Skin epidermis (tissue), 12 donors: ENCODE data around the gene PRTG.
"Not testable (repeated sequence)": the region's sequence is repeated elsewhere in the genome, so short reads cannot be mapped to it uniquely, and the experiment has no call there.

Experiments used
- H3K27ac ChIP-seq, 21 experiments: fragments of 200-600 bp; sonication (generic) in 11 of 21; one replicate each; pipeline ENCODE4 v1.5.0; 2020; ENCODE audit warnings: mild to moderate bottlenecking in 3 of 21, inconsistent platforms in 2 of 21, moderate library complexity in 2 of 21
- H3K4me3 ChIP-seq, 7 experiments: fragments of 200-600 bp; sonication (generic) in 2 of 7; one replicate each; pipeline ENCODE4 v1.5.0; 2020; ENCODE audit warnings: inconsistent platforms in 2 of 7, mild to moderate bottlenecking in 2 of 7, moderate library complexity in 1 of 7

PRTG gene

GRCh38 chr15:55654561-55655031 is 88.4 kb downstream of the PRTG start:
- Histone ChIP-seq H3K4me3 (no peak overlapping the region), H3K27ac (no peak overlapping the region)

GRCh38 chr15:55652909-55653495 is 90.0 kb downstream of the PRTG start:
- Histone ChIP-seq H3K4me3 (no peak overlapping the region), H3K27ac (no peak overlapping the region)

- H3K4me3 ChIP-seq = no peak overlapping the region
- no peak overlapping the region for H3K27ac ChIP-seq
Observed at GRCh38 chr15:55652359-55652758, 90.6 kb downstream of the PRTG start.

- Histone ChIP-seq H3K4me3 (no peak overlapping the region), H3K27ac (no peak overlapping the region)
Observed at GRCh38 chr15:55649058-55649423, 93.9 kb downstream of the PRTG start.

- Histone ChIP-seq H3K27ac (no peak overlapping the region), H3K4me3 (no peak overlapping the region)
Observed at GRCh38 chr15:55638764-55639163, 104.2 kb downstream of the PRTG start.

- H3K4me3 ChIP-seq = no peak overlapping the region
- no peak overlapping the region for H3K27ac ChIP-seq
Observed at GRCh38 chr15:55637086-55637485, 105.9 kb downstream of the PRTG start.

GRCh38 chr15:55633731-55634130 is 109.2 kb downstream of the PRTG start:
- Histone ChIP-seq H3K27ac (no peak overlapping the region), H3K4me3 (no peak overlapping the region)

- Histone ChIP-seq H3K27ac (no peak overlapping the region), H3K4me3 (no peak overlapping the region)
Observed at GRCh38 chr15:55632434-55632833, 110.5 kb downstream of the PRTG start.

- Histone ChIP-seq H3K4me3 (no peak overlapping the region), H3K27ac (peak overlapping the region in 1 of 21 experiments; percentile 30)
Observed at GRCh38 chr15:55630858-55631257, 112.1 kb downstream of the PRTG start.

- Histone ChIP-seq H3K27ac (peak overlapping the region in 10 of 21 experiments; percentile 3 to 76 (median 63)), H3K4me3 (no peak overlapping the region)
Observed at GRCh38 chr15:55628369-55628730, 114.6 kb downstream of the PRTG start.

GRCh38 chr15:55627730-55628368 is 115.1 kb downstream of the PRTG start:
- H3K4me3 ChIP-seq = no peak overlapping the region
- peak overlapping the region in 13 of 21 experiments; percentile 39 to 76 (median 52) for H3K27ac ChIP-seq

- Histone ChIP-seq H3K27ac (no peak overlapping the region), H3K4me3 (no peak overlapping the region)
Observed at GRCh38 chr15:55619783-55620182, 123.2 kb downstream of the PRTG start.

GRCh38 chr15:55618387-55618786 is 124.6 kb downstream of the PRTG start:
- Histone ChIP-seq H3K4me3 (no peak overlapping the region), H3K27ac (no peak overlapping the region)

GRCh38 chr15:55615445-55615844 is 127.5 kb downstream of the PRTG start:
- Histone ChIP-seq H3K4me3 (no peak overlapping the region), H3K27ac (no peak overlapping the region)

GRCh38 chr15:55613727-55614126 is 129.2 kb downstream of the PRTG start:
- H3K4me3 ChIP-seq = no peak overlapping the region
- no peak overlapping the region for H3K27ac ChIP-seq

- H3K4me3 ChIP-seq = no peak overlapping the region
- no peak overlapping the region for H3K27ac ChIP-seq
Observed at GRCh38 chr15:55606214-55606613, 136.7 kb downstream of the PRTG start.

- Histone ChIP-seq H3K27ac (no peak overlapping the region), H3K4me3 (no peak overlapping the region)
Observed at GRCh38 chr15:55601374-55601773, 141.6 kb downstream of the PRTG start.

- no peak overlapping the region for H3K4me3 ChIP-seq
- H3K27ac ChIP-seq = no peak overlapping the region
Observed at GRCh38 chr15:55599439-55599838, 143.5 kb downstream of the PRTG start.

- H3K4me3 ChIP-seq, H3K27ac ChIP-seq: not testable (repeated sequence)
Observed at GRCh38 chr15:55593019-55593418, 149.9 kb downstream of the PRTG start.

GRCh38 chr15:55590788-55591187 is 152.2 kb downstream of the PRTG start:
- Histone ChIP-seq H3K27ac (no peak overlapping the region), H3K4me3 (no peak overlapping the region)

GRCh38 chr15:55589287-55589686 is 153.7 kb downstream of the PRTG start:
- Histone ChIP-seq H3K4me3 (peak overlapping the region in 1 of 7 experiments; percentile 34), H3K27ac (no peak overlapping the region)

GRCh38 chr15:55588815-55589115 is 154.2 kb downstream of the PRTG start:
- H3K27ac ChIP-seq = peak overlapping the region in 14 of 21 experiments; percentile 29 to 86 (median 68)
- peak overlapping the region in 6 of 7 experiments; percentile 25 to 61 (median 42) for H3K4me3 ChIP-seq
